GM12865 (cell line): Measurements from ENCODE around the gene POLR1D.

Experiments used
- DNase-seq: peaks from one replicate; pipeline ENCODE4 v3.0.0; 2010; ENCODE audit warnings: low read depth
- H3K4me3 ChIP-seq: 2 replicates; pipeline ENCODE4 v1.5.1; 2011; ENCODE audit warnings: mild to moderate bottlenecking, low read depth, low read length, control low read depth
- CTCF ChIP-seq: IDR thresholded peaks from 2 replicates; pipeline ENCODE4 v1.5.1; 2011; ENCODE audit warnings: low read length, control low read depth, low read depth, inconsistent platforms; ENCODE audit not compliant: insufficient read depth; ENCODE audit errors: missing control alignments

POLR1D gene

GRCh38 chr13:27587095-27587746 lies 34.5 kb upstream of the POLR1D start:
- no peak overlapping the region for H3K4me3 ChIP-seq
- no peak for TF ChIP-seq CTCF
- no peak for DNase-seq

- no peak for TF ChIP-seq CTCF
- no peak for DNase-seq
- H3K4me3 ChIP-seq: no peak overlapping the region
Observed at GRCh38 chr13:27588405-27588804, 33.3 kb upstream of the POLR1D start.

- no peak overlapping the region for H3K4me3 ChIP-seq
- no peak for TF ChIP-seq CTCF
- peak; percentile 4 for DNase-seq
Observed at GRCh38 chr13:27592865-27593264, 28.8 kb upstream of the POLR1D start.

- peak; percentile 47 for DNase-seq
- H3K4me3 ChIP-seq: no peak overlapping the region
- TF ChIP-seq CTCF: no peak
Observed at GRCh38 chr13:27593267-27593666, 28.4 kb upstream of the POLR1D start.

- TF ChIP-seq CTCF: no peak
- no peak for DNase-seq
- no peak overlapping the region for H3K4me3 ChIP-seq
Observed at GRCh38 chr13:27595055-27595811, 26.5 kb upstream of the POLR1D start.

- TF ChIP-seq CTCF: no peak
- DNase-seq: no peak
Observed at GRCh38 chr13:27599096-27599495, 22.6 kb upstream of the POLR1D start.

More at GRCh38 chr13:27599096-27599495, 22.6 kb upstream of the POLR1D start:
- no peak overlapping the region for H3K4me3 ChIP-seq
